Measurements from ENCODE around the gene SLC25A18.

SLC25A18 gene

GRCh38 chr22:17569971-17570511 is 6.7 kb downstream of the SLC25A18 start:
- DNase-seq (ENCODE audit: low read depth): no peak
- TF ChIP-seq CTCF (IDR thresholded peaks at IDR 0.05; ENCODE audit: insufficient read depth, low read depth, low read length, missing control alignments): no peak
- no peak overlapping the region for H3K4me3 ChIP-seq (ENCODE audit: low read depth, low read length)

GRCh38 chr22:17570851-17571631 is 7.7 kb downstream of the SLC25A18 start:
- no peak for DNase-seq (ENCODE audit: low read depth)
- no peak overlapping the region for H3K4me3 ChIP-seq (ENCODE audit: low read depth, low read length)
- TF ChIP-seq CTCF (IDR thresholded peaks at IDR 0.05; ENCODE audit: insufficient read depth, low read depth, low read length, missing control alignments): no peak

- no peak overlapping the region for H3K4me3 ChIP-seq (ENCODE audit: low read depth, low read length)
- DNase-seq (ENCODE audit: low read depth): no peak
- TF ChIP-seq CTCF (IDR thresholded peaks at IDR 0.05; ENCODE audit: insufficient read depth, low read depth, low read length, missing control alignments): no peak
Measured at GRCh38 chr22:17575151-17575550, 11.9 kb downstream of the SLC25A18 start.

GRCh38 chr22:17575681-17576080 is 12.4 kb downstream of the SLC25A18 start:
- TF ChIP-seq CTCF (IDR thresholded peaks at IDR 0.05; ENCODE audit: insufficient read depth, low read depth, low read length, missing control alignments): no peak
- no peak overlapping the region for H3K4me3 ChIP-seq (ENCODE audit: low read depth, low read length)
- DNase-seq (ENCODE audit: low read depth): no peak

DNA sequence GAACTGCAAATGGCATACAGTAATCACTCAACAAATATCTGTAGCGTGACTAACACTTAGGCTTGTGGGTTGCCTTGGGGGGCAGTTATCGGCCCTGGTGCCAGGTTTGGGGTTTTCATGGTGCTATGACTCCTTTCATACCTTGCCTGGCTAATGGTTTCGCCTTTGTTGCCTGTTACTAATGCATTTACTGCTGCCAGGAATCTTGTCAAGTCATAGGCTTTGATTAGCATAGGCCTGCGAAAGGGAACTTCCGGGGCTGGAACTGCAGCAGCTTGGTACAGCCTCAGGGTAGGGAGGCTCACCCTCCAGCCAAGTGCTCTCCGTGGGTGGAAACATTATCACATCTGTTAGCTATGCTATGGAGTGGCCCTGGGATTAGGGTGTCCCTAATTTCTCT is 13.2 kb downstream of the SLC25A18 start:
- H3K4me3 ChIP-seq (ENCODE audit: low read depth, low read length): no peak overlapping the region
- DNase-seq (ENCODE audit: low read depth): no peak
- TF ChIP-seq CTCF (IDR thresholded peaks at IDR 0.05; ENCODE audit: insufficient read depth, low read depth, low read length, missing control alignments): no peak

DNA sequence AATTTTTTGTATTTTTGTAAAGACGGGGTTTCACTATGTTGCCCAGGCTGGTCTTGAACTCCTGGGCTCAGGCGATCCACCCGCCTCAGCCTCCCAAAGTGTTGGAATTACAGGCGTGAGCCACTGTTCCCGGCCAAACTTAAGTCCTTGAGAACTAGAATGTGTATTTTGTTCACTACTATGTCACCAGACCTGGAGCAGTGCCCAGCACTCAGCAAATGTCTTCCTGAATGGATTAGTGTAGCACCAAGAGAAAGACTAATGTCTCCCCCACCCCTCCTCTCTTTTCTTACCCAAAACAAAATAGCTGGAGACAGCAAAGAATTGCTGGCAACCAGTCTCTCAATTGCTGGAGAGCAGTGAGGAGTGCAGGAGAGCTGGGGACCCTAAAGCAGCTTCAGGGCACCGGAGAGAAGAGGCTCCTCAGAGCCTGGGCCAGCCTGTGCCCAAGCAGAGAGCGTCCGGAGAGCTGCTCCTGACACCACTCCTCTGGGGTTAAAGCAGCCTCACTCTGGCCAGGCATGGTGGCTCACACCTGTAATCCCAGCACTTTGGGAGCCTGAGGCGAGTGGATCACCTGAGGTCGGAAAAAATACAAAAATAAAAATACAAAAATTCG is 14.9 kb downstream of the SLC25A18 start:
- no peak for TF ChIP-seq CTCF (IDR thresholded peaks at IDR 0.05; ENCODE audit: insufficient read depth, low read depth, low read length, missing control alignments)
- no peak overlapping the region for H3K4me3 ChIP-seq (ENCODE audit: low read depth, low read length)
- no peak for DNase-seq (ENCODE audit: low read depth)
